Heart left ventricle (tissue), 16 donors: ENCODE measurements around the gene KLHDC10. TPM values are rescaled to one million over a fixed set of nuclear protein-coding genes. Genes with fewer than 3 reads are reported as not detected.

Experiments used
- ATAC-seq, 4 donors: fragments of 200-7000 bp; cut with Tn5 transposase; one replicate each; pipeline ENCODE4 v1.9.1; 2020 to 2022; ENCODE audit warnings: moderate library complexity in 4 of 4, mild to moderate bottlenecking in 3 of 4, moderate number of reproducible peaks in 1 of 4
- DNase-seq, 5 donors: peaks; one replicate each; pipeline ENCODE4 v3.0.0-alpha.2; 2020
- H3K27ac ChIP-seq, 12 donors: fragments of 200-600 bp; sonication (generic) in 4 of 12; one replicate each; pipeline versions ENCODE4 v1.5.0 to v1.8.0; 2016 to 2022; ENCODE audit warnings: mild to moderate bottlenecking in 2 of 12
- H3K27me3 ChIP-seq, 9 donors: fragments of 200-600 bp; sonication (generic) in 2 of 9; one replicate each; pipeline versions ENCODE4 v1.5.1 to v1.8.0; 2016 to 2022; ENCODE audit warnings: mild to moderate bottlenecking in 3 of 9
- H3K36me3 ChIP-seq, 9 donors: fragments of 200-600 bp; sonication (generic) in 2 of 9; one replicate each; pipeline versions ENCODE4 v1.5.0 to v1.8.0; 2018 to 2022; ENCODE audit warnings: mild to moderate bottlenecking in 2 of 9
- H3K4me1 ChIP-seq, 12 donors: fragments of 200-600 bp; sonication (generic) in 4 of 12; one replicate each; pipeline versions ENCODE4 v1.5.0 to v1.8.0; 2016 to 2022; ENCODE audit warnings: mild to moderate bottlenecking in 3 of 12
- H3K4me3 ChIP-seq, 12 donors: fragments of 200-600 bp; sonication (generic) in 4 of 12; one replicate each; pipeline versions ENCODE4 v1.5.0 to v1.8.0; 2017 to 2022; ENCODE audit warnings: mild to moderate bottlenecking in 9 of 12, moderate library complexity in 4 of 12
- H3K9me3 ChIP-seq, 12 donors: fragments of 200-600 bp; sonication (generic) in 4 of 12; one replicate each; pipeline versions ENCODE4 v1.5.0 to v1.8.0; 2016 to 2022; ENCODE audit warnings: mild to moderate bottlenecking in 1 of 12
- CTCF ChIP-seq, 12 donors: fragments of 200-600 bp; sonication (generic) in 4 of 12; IDR thresholded peaks; one replicate each; pipeline versions ENCODE4 v1.5.0 to v1.8.0; 2018 to 2022; ENCODE audit warnings: antibody characterized with exemption in 12 of 12, mild to moderate bottlenecking in 5 of 12
- POLR2A ChIP-seq, 2 donors: fragments of 450-650 bp; IDR thresholded peaks; one replicate each; pipeline ENCODE4 v1.6.1; 2017; ENCODE audit warnings: antibody characterized with exemption in 2 of 2, mild to moderate bottlenecking in 2 of 2, moderate library complexity in 2 of 2
- WGBS, 4 donors: extraction: QIAGEN DNeasy Blood & Tissue Kit in 2 of 4; methylation state at CpG; one replicate each; pipeline versions ENCODE4 v1.1.5 to v1.1.7; 2013 to 2018; 5-methylcytosine and 5-hydroxymethylcytosine counted together
- intact Hi-C, 10 donors: fragments of 100-400 bp; cut with DNase I; formaldehyde crosslinking; loops; one replicate each; pipeline versions ENCODE4 v1.11.1 to v1.14.2; 2022
- polyA plus RNA-seq, 2 donors: library from polyadenylated mRNA; stranded (reverse); fragments of 200-250 nt; gene quantifications; one replicate each; pipeline ENCODE4 v1.2.3, GENCODE V29; 2013
- total RNA-seq, 9 donors: library from RNA; depleted of rRNA in 2 of 9; stranded (reverse); fragments of >200 nt in 2 of 9; fragmentation: NEBNext Ultra II Directional in 3 of 9; extraction: Animal tissue kit (Norgen Biotek cat#: 25700) in 3 of 9; gene quantifications; one replicate each; pipeline versions ENCODE4 v1.1.0 to v1.2.4, GENCODE V29; 2016 to 2023
- donor health status: ischemic (EF 13 %, LVEDD 7.1; RV severe dilation, severe dysfunction).
- donor health status: healthy with polysubstance abuse.
- donor health status: DM: no; HTN: yes; CAD: no.
- donor health status: DM: no; HTN: no; CAD: no.
- donor health status: ischemic (EF 25% LVEDD 6.9; RV normal size, moderate dysfunction).
- donor health status: ischemic (EF 25% LVEDD 5.7; RV mildly dilated, moderate dysfunction).
- donor health status: healthy.
- donor health status: DM: yes; HTN: yes; CAD: no.
- donor health status: ischemic (EF 35%, LVEDD 5.7; RV mildly dilated, moderate dysfunction).
- donor health status: nonischemic (EF 11% LVEDD 7.7; RV severe dilation, severe dysfunction).
- donor health status: DM: yes; HTN: yes; CAD: no.
- donor health status: PGD.
- donor health status: ischemic (EF 29% LVEDD 5.4; RV normal size, mild dysfunction).
- donor health status: nonischemic (EF 23%, LVEDD 6.1; RV moderate dilation, normal function).

Gene KLHDC10
- total and polyA plus RNA-seq, 11 donors = 7.0 to 32.6 (median 26.4) TPM

- H3K27me3 ChIP-seq = no peaks in the 10 kb centered on the region
- H3K9me3 ChIP-seq = no peaks in the 10 kb centered on the region
- intact Hi-C loops = no loop called here
- no peaks in the 10 kb centered on the region for H3K4me1 ChIP-seq
- H3K36me3 ChIP-seq = peaks cover 0 to 98% (median 82%) of the 10 kb centered on the region in 9 donors
- no peak overlapping the region for H3K4me3 ChIP-seq
- TF ChIP-seq POLR2A (IDR thresholded peaks at IDR 0.05) (no peak), CTCF (IDR thresholded peaks at IDR 0.05) (no peak)
- ATAC-seq (no peak), DNase-seq (no peak)
- 92 to 95% (median 94%) methylated on average over 4 of the region's 4 CpGs for WGBS, 4 donors
- no peak overlapping the region for H3K27ac ChIP-seq
These were observed 107.9 kb downstream of the KLHDC10 start for GRCh38 chr7:130178251-130178650.

GRCh38 chr7:130179631-130180030, 109.3 kb downstream of the KLHDC10 start:
- H3K9me3 ChIP-seq = no peaks in the 10 kb centered on the region
- WGBS, 4 donors = 94 to 99% (median 96%) methylated on average over 2 of the region's 2 CpGs

GRCh38 chr7:130180571-130181262, 110.4 kb downstream of the KLHDC10 start:
- H3K4me3 ChIP-seq = no peak overlapping the region
- 93 to 96% (median 96%) methylated on average over 9 of the region's 9 CpGs for whole genome bisulfite sequencing, 4 donors
- peaks cover 0 to 94% (median 79%) of the 10 kb centered on the region in 9 donors for H3K36me3 ChIP-seq
- intact Hi-C loops = loop anchor here in 1 of 10 donors (5.0 kb wide), 1 partner anchor 53 kb away; no protein-coding TSS in a partner anchor
- no peaks in the 10 kb centered on the region for H3K27me3 ChIP-seq
- no peak overlapping the region for H3K27ac ChIP-seq
- no peak for DNase-seq
- TF ChIP-seq POLR2A (IDR thresholded peaks at IDR 0.05) (no peak), CTCF (IDR thresholded peaks at IDR 0.05) (no peak)
- no peaks in the 10 kb centered on the region for H3K4me1 ChIP-seq
- ATAC-seq = no peak
- no peaks in the 10 kb centered on the region for H3K9me3 ChIP-seq

More at GRCh38 chr7:130179631-130180030, 109.3 kb downstream of the KLHDC10 start:
- Histone ChIP-seq H3K27me3 (no peaks in the 10 kb centered on the region), H3K36me3 (peaks cover 0 to 98% (median 82%) of the 10 kb centered on the region in 9 donors), H3K4me1 (no peaks in the 10 kb centered on the region), H3K4me3 (no peak overlapping the region), H3K27ac (no peak overlapping the region)
- no peak for ATAC-seq
- intact Hi-C loops = loop anchor here in 1 of 10 donors (5.0 kb wide), 1 partner anchor 52 kb away; no protein-coding TSS in a partner anchor
- TF ChIP-seq CTCF (IDR thresholded peaks at IDR 0.05) = no peak
- TF ChIP-seq POLR2A (IDR thresholded peaks at IDR 0.05) = no peak
- no peak for DNase-seq

GRCh38 chr7:130181263-130181605, 110.9 kb downstream of the KLHDC10 start:
- no peak overlapping the region for H3K27ac ChIP-seq
- H3K9me3 ChIP-seq = no peaks in the 10 kb centered on the region
- no peak overlapping the region for H3K4me3 ChIP-seq
- WGBS, 4 donors = 95 to 97% (median 96%) methylated on average over 2 of the region's 2 CpGs
- no peaks in the 10 kb centered on the region for H3K4me1 ChIP-seq
- no peaks in the 10 kb centered on the region for H3K27me3 ChIP-seq
- H3K36me3 ChIP-seq = peaks cover 0 to 93% (median 79%) of the 10 kb centered on the region in 9 donors
- DNase-seq (no peak), ATAC-seq (no peak)
- TF ChIP-seq POLR2A (IDR thresholded peaks at IDR 0.05) (no peak), CTCF (IDR thresholded peaks at IDR 0.05) (no peak)
- intact Hi-C loops = loop anchor here in 1 of 10 donors (5.0 kb wide), 1 partner anchor 54 kb away; no protein-coding TSS in a partner anchor
